GM23248 (cell line): ENCODE results near the gene LRRC31. TPM values are rescaled to one million over a fixed set of nuclear protein-coding genes. Genes with fewer than 3 reads are reported as not detected.
A peak's percentile ranks its signal among the peaks of the same experiment; 100 is the strongest.

ENCODE experiments used
- DNase-seq: peaks from one replicate; pipeline ENCODE4 v3.0.0-alpha.2; 2015
- H2AFZ ChIP-seq: fragments of 200-600 bp; sonication (generic); 2 replicates; pipeline ENCODE4 v1.6.1; 2016; ENCODE audit warnings: antibody characterized with exemption
- H3F3A ChIP-seq: fragments of 200-600 bp; sonication (generic); 2 replicates; pipeline ENCODE4 v1.6.1; 2016; ENCODE audit warnings: mild to moderate bottlenecking, antibody characterized with exemption, mixed run types; ENCODE audit not compliant: insufficient read depth
- H3K27ac ChIP-seq: fragments of 200-600 bp; sonication (generic); 2 replicates; pipeline ENCODE4 v1.5.1; 2016; ENCODE audit warnings: mild to moderate bottlenecking
- H3K27me3 ChIP-seq: fragments of 200-600 bp; sonication (generic); replicated peaks from 2 replicates; pipeline ENCODE4 v1.6.1; 2016; ENCODE audit warnings: mild to moderate bottlenecking; ENCODE audit not compliant: insufficient read depth
- H3K36me3 ChIP-seq: fragments of 200-600 bp; sonication (generic); 2 replicates; pipeline ENCODE4 v1.6.1; 2016; ENCODE audit warnings: low read depth, mild to moderate bottlenecking
- H3K4me1 ChIP-seq: fragments of 200-600 bp; sonication (generic); 2 replicates; pipeline ENCODE4 v1.6.1; 2016; ENCODE audit warnings: mild to moderate bottlenecking; ENCODE audit not compliant: insufficient read depth
- H3K4me2 ChIP-seq: fragments of 200-600 bp; sonication (generic); one replicate; pipeline ENCODE4 v1.6.1; 2016; ENCODE audit warnings: mild to moderate bottlenecking; ENCODE audit not compliant: unreplicated experiment
- H3K4me3 ChIP-seq: fragments of 200-600 bp; sonication (generic); 2 replicates; pipeline ENCODE4 v1.5.1; 2016; ENCODE audit warnings: mild to moderate bottlenecking
- H3K79me2 ChIP-seq: fragments of 200-600 bp; sonication (generic); 2 replicates; pipeline ENCODE4 v1.6.1; 2016; ENCODE audit warnings: mild to moderate bottlenecking; ENCODE audit not compliant: insufficient read depth
- H3K9ac ChIP-seq: fragments of 200-600 bp; sonication (generic); 2 replicates; pipeline ENCODE4 v1.6.1; 2016; ENCODE audit warnings: mild to moderate bottlenecking
- H3K9me2 ChIP-seq: fragments of 200-600 bp; sonication (generic); 2 replicates; pipeline ENCODE4 v1.6.1; 2016; ENCODE audit warnings: mixed run types, mild to moderate bottlenecking, moderate library complexity; ENCODE audit not compliant: insufficient read depth
- H3K9me3 ChIP-seq: fragments of 200-600 bp; sonication (generic); one replicate; pipeline ENCODE4 v1.6.1; 2017; ENCODE audit warnings: low read depth
- H4K20me1 ChIP-seq: fragments of 200-600 bp; sonication (generic); 2 replicates; pipeline ENCODE4 v1.6.0; 2016; ENCODE audit not compliant: insufficient read depth
- EZH2 ChIP-seq: fragments of 200-600 bp; sonication (generic); IDR thresholded peaks from 2 replicates; pipeline ENCODE4 v1.6.1; 2018; ENCODE audit warnings: antibody characterized with exemption, mild to moderate bottlenecking; ENCODE audit not compliant: insufficient read depth, poor library complexity, severe bottlenecking
- EZH2phosphoT487 ChIP-seq: fragments of 200-600 bp; sonication (generic); IDR thresholded peaks from 2 replicates; pipeline ENCODE4 v1.6.1; 2018; ENCODE audit warnings: antibody characterized with exemption, moderate library complexity, mild to moderate bottlenecking, low read depth; ENCODE audit not compliant: insufficient read depth
- WGBS, 2 experiments: methylation state at CpG; one replicate each; pipeline ENCODE4 v1.1.6; 2015 to 2017; ENCODE audit warnings: low lambda C conversion rate in 2 of 2, low coverage in 1 of 2; ENCODE audit errors: missing lambda C conversion rate in 2 of 2; 5-methylcytosine and 5-hydroxymethylcytosine counted together
- in situ Hi-C: fragments of 300-500 bp; cut with MboI; formaldehyde crosslinking; loops from 2 replicates; pipeline ENCODE4 v1.15.0; 2020
- polyA plus RNA-seq: library from polyadenylated mRNA; unstranded; fragments of >200 nt; fragmentation: Nextera tagmentation; extraction: Ambion mirVana; gene quantifications from 2 replicates; pipeline ENCODE4 v1.2.1, GENCODE V29; 2016
- total RNA-seq: library from RNA; depleted of rRNA; stranded (reverse); fragments of >200 nt; shearing (Covaris generic); gene quantifications from 2 replicates; pipeline ENCODE4 v1.2.3, GENCODE V29; 2014

Gene LRRC31
- total and polyA plus RNA-seq, 2 experiments from 2014 or later = not detected

GRCh38 chr3:169822091-169822490 is 47.6 kb downstream of the LRRC31 start:
- Histone ChIP-seq H3K9ac (no peak overlapping the region), H4K20me1 (no peaks in the 10 kb centered on the region), H3K79me2 (no peaks in the 10 kb centered on the region), H3K9me2 (no peaks in the 10 kb centered on the region), H3K36me3 (no peaks in the 10 kb centered on the region), H3K27me3 (no peaks in the 10 kb centered on the region), H3K4me2 (no peak overlapping the region), H3K9me3 (no peaks in the 10 kb centered on the region), H3K27ac (no peak overlapping the region), H2AFZ (no peak overlapping the region), H3K4me1 (peaks cover 13% of the 10 kb centered on the region), H3K4me3 (no peak overlapping the region), H3F3A (peaks cover 12% of the 10 kb centered on the region)
- WGBS, 2 experiments = 90 to 96% methylated on average over 15 of the region's 15 CpGs
- no peak for TF ChIP-seq EZH2
- no peak for TF ChIP-seq EZH2phosphoT487
- no peak for DNase-seq
- in situ Hi-C loops = no loop called here

GRCh38 chr3:169818316-169818715 is 51.4 kb downstream of the LRRC31 start:
- Histone ChIP-seq H3K79me2 (no peaks in the 10 kb centered on the region), H3K9ac (no peak overlapping the region), H3K9me3 (no peaks in the 10 kb centered on the region), H3K36me3 (no peaks in the 10 kb centered on the region), H3F3A (peaks cover 12% of the 10 kb centered on the region), H3K4me1 (peaks cover 13% of the 10 kb centered on the region), H3K27ac (peak overlapping the region; percentile 45), H3K4me2 (peak overlapping the region; percentile 24), H4K20me1 (no peaks in the 10 kb centered on the region), H2AFZ (peak overlapping the region; percentile 86), H3K27me3 (no peaks in the 10 kb centered on the region), H3K4me3 (no peak overlapping the region), H3K9me2 (no peaks in the 10 kb centered on the region)
- no peak for TF ChIP-seq EZH2
- TF ChIP-seq EZH2phosphoT487 = no peak
- in situ Hi-C loops = no loop called here
- WGBS, 2 experiments = 80 to 85% methylated on average over 2 of the region's 2 CpGs
- DNase-seq = peak; percentile 52

- Histone ChIP-seq H3K27ac (no peak overlapping the region), H2AFZ (no peak overlapping the region), H3K79me2 (0 out of 2 replicates have a peak, but pooled peaks cover 3% of the 10 kb centered on the region), H3K4me3 (no peak overlapping the region), H3K9ac (no peak overlapping the region), H3K4me1 (peaks cover 17% of the 10 kb centered on the region), H3K4me2 (no peak overlapping the region), H3K36me3 (no peaks in the 10 kb centered on the region), H3K9me3 (no peaks in the 10 kb centered on the region), H4K20me1 (no peaks in the 10 kb centered on the region), H3K27me3 (no peaks in the 10 kb centered on the region), H3F3A (peaks cover 12% of the 10 kb centered on the region), H3K9me2 (no peaks in the 10 kb centered on the region)
- in situ Hi-C loops = no loop called here
- DNase-seq = peak; percentile 17
- TF ChIP-seq EZH2 = no peak
- TF ChIP-seq EZH2phosphoT487 = no peak
- WGBS, 2 experiments = 77 to 82% methylated on average over 4 of the region's 4 CpGs
Measured at GRCh38 chr3:169815590-169816150, 54.1 kb downstream of the LRRC31 start.

- Histone ChIP-seq H3K4me3 (peak overlapping the region; percentile 73), H3K27me3 (no peaks in the 10 kb centered on the region), H3K9me2 (no peaks in the 10 kb centered on the region), H3K36me3 (no peaks in the 10 kb centered on the region), H3K4me2 (peak overlapping the region; percentile 83), H2AFZ (peak overlapping the region; percentile 97), H3K27ac (no peak overlapping the region), H3K4me1 (peaks cover 15% of the 10 kb centered on the region), H3K9ac (peak overlapping the region; percentile 86), H3K9me3 (no peaks in the 10 kb centered on the region), H4K20me1 (no peaks in the 10 kb centered on the region), H3K79me2 (0 out of 2 replicates have a peak, but pooled peaks cover 3% of the 10 kb centered on the region), H3F3A (peaks cover 10% of the 10 kb centered on the region)
- peak; percentile 60 for DNase-seq
- TF ChIP-seq EZH2 (no peak), EZH2phosphoT487 (no peak)
- in situ Hi-C loops = no loop called here
- WGBS, 2 experiments = 60 to 62% methylated on average over 25 to 27 of the region's 27 CpGs
Measured at GRCh38 chr3:169813757-169814517, 55.8 kb downstream of the LRRC31 start.
